AG04449 (cell line): Measurements from ENCODE around the gene ZSCAN31.

Experiments
- CTCF ChIA-PET: fragments of 350-600 bp; formaldehyde crosslinking; extraction: SDS; loops from one replicate; lab custom pipeline; 2021; ENCODE audit warnings: antibody characterized with exemption; lab: Yijun Ruan, JAX
- POLR2A ChIA-PET: fragments of 400-600, 350-600 bp; formaldehyde crosslinking; extraction: SDS; loops from one replicate; lab custom pipeline; 2020; ENCODE audit warnings: antibody characterized with exemption, inconsistent platforms; lab: Yijun Ruan, JAX
- DNase-seq: peaks from one replicate; pipeline ENCODE4 v3.0.0-alpha.2; 2010; ENCODE audit warnings: low read depth, low spot score
- H3K4me3 ChIP-seq: 2 replicates; pipeline ENCODE4 v1.5.1; 2011; ENCODE audit warnings: low read depth, mild to moderate bottlenecking, control low read depth, low read length
- TF ChIP-seq, protein P1 (sequence below): IDR thresholded peaks from one replicate; pipeline ENCODE4 v1.5.1; 2011; ENCODE audit warnings: mild to moderate bottlenecking, moderate library complexity, low read length, control low read depth, inconsistent platforms; ENCODE audit not compliant: insufficient read depth; ENCODE audit errors: missing control alignments

The ZSCAN31 gene

DNA sequence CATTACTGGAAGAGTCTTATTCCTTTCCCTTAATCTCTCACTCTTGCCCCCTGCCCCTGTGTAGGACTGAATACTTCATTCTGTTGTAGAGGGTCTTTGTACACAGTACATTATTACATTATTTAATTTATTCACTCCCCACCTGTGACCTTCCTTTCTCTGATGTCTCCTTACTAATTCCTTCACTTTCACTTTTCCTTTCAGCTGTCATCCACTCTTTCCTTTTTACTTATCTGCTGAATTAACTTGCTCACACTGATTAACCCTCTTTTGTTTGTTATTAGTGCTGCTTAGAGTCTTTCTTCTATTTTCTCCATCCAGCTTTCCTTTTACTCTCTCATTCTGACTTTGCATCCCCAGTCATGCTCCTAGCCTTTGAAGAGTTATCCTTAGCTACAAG lies 61.1 kb downstream of the ZSCAN31 start:
- H3K4me3 ChIP-seq: no peak overlapping the region
- ChIA-PET CTCF (interaction anchor here (1.6 kb wide), 1 partner anchor 81 kb away, joined by 3 read pairs; no protein-coding TSS in a partner anchor), POLR2A (no interaction called here)
- DNase-seq: no peak
- TF ChIP-seq, protein P1, sequence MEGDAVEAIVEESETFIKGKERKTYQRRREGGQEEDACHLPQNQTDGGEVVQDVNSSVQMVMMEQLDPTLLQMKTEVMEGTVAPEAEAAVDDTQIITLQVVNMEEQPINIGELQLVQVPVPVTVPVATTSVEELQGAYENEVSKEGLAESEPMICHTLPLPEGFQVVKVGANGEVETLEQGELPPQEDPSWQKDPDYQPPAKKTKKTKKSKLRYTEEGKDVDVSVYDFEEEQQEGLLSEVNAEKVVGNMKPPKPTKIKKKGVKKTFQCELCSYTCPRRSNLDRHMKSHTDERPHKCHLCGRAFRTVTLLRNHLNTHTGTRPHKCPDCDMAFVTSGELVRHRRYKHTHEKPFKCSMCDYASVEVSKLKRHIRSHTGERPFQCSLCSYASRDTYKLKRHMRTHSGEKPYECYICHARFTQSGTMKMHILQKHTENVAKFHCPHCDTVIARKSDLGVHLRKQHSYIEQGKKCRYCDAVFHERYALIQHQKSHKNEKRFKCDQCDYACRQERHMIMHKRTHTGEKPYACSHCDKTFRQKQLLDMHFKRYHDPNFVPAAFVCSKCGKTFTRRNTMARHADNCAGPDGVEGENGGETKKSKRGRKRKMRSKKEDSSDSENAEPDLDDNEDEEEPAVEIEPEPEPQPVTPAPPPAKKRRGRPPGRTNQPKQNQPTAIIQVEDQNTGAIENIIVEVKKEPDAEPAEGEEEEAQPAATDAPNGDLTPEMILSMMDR: no peak
